ENCODE data around the gene PTPN4. TPM values are rescaled to one million over a fixed set of nuclear protein-coding genes. Genes with fewer than 3 reads are reported as not detected.
"Not testable (repeated sequence)": the region's sequence is repeated elsewhere in the genome, so short reads cannot be mapped to it uniquely, and the experiment has no call there.

Gene PTPN4
- total RNA-seq, 1 experiment from 2014 or later = 34.3 TPM

DNA sequence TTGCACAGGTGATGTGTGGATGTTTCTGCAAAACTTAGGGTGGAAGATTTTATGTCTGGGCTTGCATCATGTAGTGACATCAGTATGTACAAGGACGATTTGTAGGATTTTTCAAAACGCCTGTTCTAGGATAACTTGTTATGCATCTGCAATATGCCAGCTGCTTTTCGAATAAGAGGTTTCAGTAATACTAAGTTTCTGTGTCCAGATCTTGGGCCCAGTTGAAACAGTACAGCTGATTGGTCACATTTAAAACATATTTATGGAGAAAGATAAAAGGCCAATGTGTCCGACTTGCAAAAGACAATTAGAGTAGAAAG lies 1.2 kb downstream of the PTPN4 start:
- DNase-seq (ENCODE audit: extremely low read depth, low read depth) = peak; percentile 31

DNA sequence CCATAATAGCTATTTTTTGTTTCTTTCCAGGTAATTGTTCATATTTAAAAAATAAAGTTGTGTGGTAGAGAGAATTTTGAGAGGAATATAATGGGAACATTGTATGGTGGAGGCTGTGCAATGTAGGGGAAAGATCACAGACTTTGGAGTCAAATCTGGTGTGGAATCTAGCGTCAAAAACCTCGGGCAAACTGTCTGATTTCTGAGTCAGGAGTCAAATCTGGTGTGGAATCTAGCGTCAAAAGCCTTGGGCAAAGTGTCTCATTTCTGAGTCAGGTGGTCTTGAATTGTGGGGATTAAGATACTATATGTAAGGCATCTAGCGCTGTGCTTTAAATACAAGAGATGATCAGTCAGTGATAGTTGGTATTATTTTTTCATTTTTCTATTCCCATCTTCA lies 5.1 kb downstream of the PTPN4 start:
- no peak for DNase-seq (ENCODE audit: extremely low read depth, low read depth)

DNA sequence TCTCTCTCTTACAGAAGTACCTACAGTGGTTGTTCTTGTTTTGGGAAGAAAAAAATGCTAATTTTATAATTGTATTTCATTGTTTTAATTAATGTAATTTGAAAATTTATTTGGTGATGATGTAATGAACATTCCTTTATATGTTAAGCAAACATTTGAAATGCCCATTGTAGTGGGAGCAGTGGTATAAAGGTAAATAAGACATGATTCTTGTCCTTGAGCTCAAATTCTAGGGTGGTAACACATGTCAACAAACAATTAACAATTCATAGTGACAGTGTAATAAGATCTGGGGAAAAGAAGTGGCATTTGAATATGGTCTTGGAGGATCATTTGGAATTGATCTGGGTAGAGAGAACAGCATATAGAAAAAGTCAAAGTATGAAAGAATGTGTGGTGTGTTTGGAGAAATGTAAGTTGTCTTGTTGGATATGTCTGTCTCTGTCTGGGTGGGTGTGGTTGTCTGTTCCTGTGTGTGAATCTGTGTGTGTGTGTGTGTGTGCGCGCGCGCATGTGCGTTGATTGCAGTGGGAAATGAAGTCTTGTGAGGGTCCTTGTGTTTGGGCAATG lies 5.8 kb downstream of the PTPN4 start:
- no peak for DNase-seq (ENCODE audit: extremely low read depth, low read depth)

DNA sequence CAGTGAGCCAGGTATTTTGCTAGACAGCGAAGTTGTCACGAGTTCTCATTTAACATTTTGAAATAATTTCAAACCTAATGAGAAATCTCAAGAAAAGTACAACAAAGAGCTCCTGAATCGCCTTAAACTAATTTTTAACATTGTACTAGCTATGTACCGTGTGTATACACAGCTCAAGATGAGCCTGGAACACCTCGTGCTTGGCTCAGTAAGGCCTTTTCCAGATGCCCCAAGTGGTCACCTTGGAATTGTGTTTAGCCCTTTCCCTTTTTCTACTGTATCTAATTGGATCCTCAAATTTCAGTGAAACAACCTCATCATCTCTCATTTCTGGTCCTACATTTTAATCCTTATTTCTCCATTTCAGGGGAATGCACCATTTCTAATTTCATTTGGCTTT lies 7.2 kb downstream of the PTPN4 start:
- no peak for DNase-seq (ENCODE audit: extremely low read depth, low read depth)

DNA sequence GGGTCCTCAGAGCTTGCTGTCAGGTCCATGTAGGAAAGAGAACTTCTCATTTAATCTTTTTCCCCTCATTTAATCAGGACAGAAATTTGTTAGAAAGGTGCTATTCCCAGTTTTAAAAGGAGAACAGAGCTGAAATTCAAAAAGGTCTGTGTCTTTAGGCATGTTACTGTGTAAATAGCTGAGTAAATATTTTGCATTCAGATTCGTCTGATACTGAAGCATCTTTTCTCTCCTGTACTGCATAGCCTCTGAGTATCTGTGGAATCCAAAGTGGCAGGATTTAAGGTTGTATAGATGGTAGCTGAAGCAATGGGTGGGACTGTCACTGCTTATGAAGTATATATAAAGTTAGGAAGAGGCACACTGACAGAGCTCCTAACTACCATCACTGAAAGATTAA lies 9.0 kb downstream of the PTPN4 start:
- DNase-seq (ENCODE audit: extremely low read depth, low read depth) = no peak

DNA sequence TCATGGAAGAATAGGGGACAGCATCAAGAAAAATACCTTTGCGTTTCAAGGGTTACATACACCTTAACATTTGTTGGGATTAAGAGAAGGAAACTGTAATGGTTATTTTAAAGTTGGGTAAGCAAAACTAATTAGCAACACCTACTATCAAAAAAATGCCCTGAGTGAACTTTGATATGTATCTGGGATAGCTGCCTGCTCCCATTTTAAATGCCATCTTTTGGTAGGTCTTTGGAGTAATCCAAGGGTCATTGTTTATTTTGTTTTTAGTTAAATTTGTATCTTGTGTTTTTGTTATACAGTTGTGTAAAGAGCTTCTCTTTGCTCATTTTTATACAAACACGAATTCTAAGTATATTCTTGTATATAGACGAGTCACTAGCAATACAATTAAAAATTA lies 9.9 kb downstream of the PTPN4 start:
- DNase-seq (ENCODE audit: extremely low read depth, low read depth) = no peak

DNA sequence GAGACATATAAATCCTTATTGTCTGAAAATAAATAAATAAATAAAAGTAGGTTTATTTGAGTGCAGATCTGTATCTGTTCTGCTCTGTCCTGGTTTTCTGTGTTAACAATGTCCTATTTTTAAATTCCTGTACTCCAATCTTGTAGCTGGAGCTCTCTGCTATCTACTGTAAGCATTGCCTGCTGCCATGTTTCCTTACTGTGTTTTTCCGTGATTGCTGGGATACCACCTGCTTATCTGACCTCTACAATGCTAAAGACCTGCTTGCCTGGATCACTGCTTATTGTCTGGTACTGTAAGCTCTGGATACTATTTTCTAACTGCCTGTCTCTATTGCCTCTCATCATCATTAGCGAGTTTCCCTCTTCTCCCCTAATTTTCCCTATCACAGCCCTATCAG lies 11.6 kb downstream of the PTPN4 start:
- DNase-seq (ENCODE audit: extremely low read depth, low read depth) = no peak

DNA sequence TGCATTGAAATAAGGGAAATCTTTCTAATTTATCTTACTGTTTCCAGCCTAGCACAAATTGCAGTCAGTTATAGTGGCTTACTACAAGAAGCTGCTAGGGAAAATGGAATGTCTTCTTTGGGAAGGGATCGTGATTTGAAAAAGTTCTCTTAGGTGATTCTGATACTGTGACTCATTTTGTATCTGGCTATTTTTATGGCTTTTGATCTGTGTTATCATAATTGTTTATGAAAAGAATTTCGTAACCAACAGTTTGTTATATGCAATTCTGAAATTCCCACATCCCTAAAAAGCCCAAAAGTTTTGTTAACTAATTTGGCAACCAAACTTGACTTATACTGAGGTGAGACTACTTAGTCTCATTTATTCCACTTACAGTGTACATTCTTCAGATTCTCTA lies 12.4 kb downstream of the PTPN4 start:
- no peak for DNase-seq (ENCODE audit: extremely low read depth, low read depth)

DNA sequence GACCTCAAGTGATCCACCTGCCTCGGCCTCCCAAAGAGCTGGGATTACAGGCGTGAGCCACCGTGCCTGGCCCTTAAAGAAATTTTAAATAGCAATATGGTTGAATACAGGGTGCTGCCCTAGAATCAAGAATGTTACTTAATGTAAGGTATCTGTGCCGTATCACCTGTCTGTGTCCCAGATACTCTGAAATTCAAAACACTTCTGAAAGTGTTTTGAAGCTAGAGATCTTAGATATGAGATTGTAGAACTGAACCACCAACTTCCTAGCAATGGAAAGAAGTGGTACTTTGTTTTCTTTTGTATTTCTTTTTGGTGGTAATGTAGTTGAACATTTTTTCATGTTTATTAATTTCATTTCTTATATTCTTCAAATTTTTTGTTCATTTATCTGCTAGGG lies 13.0 kb downstream of the PTPN4 start:
- no peak for DNase-seq (ENCODE audit: extremely low read depth, low read depth)

DNA sequence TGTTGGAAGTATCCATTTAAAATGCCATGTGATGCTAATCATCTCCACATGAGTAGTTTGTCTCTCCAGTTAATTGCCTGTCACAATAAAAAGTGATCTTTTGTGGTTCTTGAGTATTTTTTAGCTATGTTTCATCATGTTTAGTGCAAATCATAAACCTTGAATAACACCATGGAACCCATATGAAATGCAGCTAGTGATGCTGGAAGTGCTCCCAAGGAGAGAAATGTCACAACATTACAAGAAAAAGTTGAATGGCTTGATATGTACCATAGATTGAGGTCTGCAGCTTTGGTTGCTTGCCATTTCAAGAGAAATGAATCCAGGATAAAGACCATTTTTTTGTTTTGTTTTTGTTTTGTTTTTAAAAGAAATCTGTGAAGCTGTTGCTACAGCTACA lies 14.3 kb downstream of the PTPN4 start:
- no peak for DNase-seq (ENCODE audit: extremely low read depth, low read depth)

DNA sequence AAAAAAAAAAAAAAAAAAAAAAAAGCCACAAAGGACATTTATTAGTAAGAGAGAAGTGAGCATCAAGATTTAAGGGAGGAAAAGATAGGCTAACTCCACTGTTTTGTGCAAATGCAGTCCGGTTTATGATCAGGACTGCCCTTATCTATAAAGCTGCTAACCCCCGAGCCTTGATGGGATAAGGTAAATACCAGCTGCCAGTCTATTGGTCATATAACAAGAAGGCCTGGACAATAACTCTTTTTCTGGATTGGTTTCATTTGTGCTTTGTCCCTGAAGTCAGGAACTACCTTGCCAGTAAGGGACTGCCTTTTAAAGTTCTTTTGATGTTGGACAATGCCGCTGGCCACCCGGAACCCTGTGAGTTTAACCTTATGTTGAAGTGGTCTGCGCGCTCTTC lies 15.4 kb downstream of the PTPN4 start:
- DNase-seq (ENCODE audit: extremely low read depth, low read depth) = no peak

DNA sequence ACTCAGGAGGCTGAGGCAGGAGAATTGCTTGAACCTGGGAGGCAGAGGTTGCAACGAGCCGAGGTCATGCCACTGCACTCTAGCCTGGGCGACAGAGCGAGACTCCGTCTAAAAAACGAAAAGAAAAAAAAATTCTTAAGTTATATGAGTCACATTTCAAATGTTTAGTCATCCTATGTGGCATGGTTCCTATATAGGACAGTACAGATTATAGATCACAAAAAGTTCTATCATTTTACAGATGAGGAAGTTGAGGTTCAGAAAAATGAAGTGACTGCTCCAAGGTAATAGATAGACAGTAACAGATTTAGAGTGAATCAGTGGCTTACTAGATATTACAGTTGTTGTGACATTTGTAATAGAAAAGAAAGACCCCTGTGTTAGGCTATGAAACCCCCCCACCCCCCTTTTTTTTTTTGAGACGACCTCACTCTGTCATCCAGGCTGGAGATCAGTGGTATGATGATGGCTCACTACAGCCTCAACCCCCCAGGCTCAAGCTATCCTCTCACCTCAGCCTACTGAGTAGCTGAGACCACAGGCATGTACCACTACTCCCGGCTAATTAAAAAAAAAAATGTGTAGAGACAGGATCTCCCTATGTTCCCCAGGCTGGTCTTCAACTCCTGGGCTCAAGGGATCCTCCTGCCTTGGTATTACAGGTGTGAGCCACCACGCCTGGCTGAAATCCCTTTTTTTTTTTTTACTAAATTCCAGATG lies 22.7 kb downstream of the PTPN4 start:
- DNase-seq (ENCODE audit: extremely low read depth, low read depth) = no peak

DNA sequence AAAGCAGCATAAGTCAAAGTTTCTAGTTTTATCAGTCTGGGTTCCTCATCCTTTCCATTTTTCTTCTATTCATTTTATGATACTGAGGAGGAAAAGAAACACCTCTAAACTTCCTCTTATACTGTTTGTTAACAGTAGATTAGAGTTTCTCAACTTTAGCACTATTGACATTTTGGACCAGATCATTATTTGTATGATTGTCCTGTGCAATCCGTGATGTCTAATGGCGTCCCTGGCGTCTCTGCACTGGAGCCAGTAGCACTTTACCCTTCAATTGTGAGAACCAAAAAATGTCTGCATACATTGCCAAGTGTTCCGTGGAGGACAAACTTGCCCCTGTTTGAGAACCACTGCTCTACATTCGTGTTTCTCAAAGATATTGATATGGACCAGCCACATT lies 25.2 kb downstream of the PTPN4 start:
- no peak for DNase-seq (ENCODE audit: extremely low read depth, low read depth)

DNA sequence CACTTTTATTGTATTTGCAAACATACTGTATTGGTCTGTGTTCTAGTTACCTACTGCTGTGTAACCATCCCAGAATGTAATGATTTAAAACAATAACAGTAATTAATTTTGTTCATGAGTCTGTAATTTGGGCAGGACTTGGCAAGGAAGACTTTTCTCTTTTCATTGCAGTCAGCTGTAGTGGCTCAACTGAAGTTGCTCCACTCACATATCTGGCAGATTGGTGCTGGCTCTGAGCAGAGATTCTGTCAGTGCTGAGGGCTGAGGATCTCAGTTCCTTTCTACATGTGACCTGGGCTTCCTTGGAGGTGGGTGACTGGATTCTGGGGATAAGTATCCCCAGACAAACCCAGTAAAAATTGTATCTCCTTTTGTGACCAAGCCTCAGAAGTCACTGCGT lies 26.6 kb downstream of the PTPN4 start:
- DNase-seq (ENCODE audit: extremely low read depth, low read depth) = no peak

DNA sequence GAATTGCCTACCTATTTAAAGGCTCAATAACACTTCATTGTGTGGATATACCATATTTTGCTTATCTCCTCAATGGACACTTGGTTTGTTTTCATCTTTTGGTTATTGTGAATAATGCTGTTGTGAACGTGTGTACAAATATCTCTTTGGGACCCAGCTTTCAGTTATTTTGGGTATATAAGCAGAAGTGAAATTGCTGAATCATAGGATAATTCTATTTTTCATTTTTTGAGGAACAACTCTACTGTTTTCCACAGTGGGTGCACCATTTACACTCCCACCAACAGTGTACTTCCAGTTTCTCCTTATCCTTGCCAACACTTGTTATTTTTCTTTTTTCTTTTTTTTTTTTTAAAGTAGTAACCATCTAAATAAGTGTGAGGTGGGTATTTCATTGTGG lies 29.0 kb downstream of the PTPN4 start:
- no peak for DNase-seq (ENCODE audit: extremely low read depth, low read depth)

DNA sequence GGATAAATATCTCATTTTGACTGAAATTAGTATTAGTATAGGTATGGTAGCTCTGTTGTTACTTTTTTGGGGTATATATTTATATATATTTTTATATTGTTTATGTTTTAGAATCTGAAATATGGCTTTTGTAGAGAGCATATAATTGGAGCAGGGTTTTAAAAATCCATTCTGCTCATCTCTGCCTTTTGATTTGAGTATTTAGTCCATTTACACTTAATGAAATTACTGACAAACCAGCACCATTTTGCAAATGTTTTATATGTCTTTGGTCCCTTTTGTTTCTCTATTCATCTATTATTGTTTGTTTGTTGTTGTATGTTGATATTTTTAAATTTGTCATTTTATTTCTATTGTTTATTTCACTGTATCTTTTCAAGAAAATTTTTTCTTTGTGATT lies 30.7 kb downstream of the PTPN4 start:
- no peak for DNase-seq (ENCODE audit: extremely low read depth, low read depth)

DNA sequence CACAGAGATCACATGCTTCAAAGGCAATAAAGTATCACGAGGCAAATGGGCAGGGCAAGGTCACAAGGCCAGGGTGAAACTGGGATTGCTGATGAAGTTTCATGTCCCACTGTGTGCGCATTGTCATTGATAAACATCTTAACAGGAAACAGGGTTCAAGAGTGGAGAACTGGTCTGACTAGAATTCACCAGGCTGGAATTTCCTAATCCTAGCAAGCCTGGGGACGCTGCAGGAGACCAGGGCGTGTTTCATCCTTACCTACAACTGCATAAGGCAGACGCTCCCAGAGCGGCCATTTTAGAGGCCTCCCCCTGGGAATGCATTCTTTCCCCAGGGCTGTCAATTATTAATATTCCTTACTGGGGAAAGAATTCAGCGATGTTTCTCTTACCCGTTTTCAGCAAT lies 33.2 kb downstream of the PTPN4 start:
- DNase-seq (ENCODE audit: extremely low read depth, low read depth) = no peak

DNA sequence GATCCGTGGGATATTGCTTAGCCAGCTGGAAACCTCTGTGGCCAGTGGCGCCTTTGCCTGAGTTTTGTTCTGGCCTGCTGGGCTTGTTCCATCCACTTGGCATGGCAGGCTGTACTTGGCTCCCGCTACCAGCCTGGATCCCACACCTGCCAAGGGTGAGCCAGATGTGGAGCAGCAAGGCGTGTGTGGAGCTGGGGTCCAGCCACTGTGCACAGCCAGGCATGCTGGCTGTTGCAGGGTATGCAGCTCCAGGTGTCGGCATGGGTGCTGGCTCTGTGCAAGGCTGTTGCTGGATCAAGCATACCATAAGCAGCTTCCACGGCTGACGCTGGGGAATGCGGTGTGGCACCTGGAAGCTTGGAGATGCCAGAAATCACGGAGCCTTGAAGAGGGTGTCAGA lies 34.5 kb downstream of the PTPN4 start:
- DNase-seq (ENCODE audit: extremely low read depth, low read depth) = no peak

DNA sequence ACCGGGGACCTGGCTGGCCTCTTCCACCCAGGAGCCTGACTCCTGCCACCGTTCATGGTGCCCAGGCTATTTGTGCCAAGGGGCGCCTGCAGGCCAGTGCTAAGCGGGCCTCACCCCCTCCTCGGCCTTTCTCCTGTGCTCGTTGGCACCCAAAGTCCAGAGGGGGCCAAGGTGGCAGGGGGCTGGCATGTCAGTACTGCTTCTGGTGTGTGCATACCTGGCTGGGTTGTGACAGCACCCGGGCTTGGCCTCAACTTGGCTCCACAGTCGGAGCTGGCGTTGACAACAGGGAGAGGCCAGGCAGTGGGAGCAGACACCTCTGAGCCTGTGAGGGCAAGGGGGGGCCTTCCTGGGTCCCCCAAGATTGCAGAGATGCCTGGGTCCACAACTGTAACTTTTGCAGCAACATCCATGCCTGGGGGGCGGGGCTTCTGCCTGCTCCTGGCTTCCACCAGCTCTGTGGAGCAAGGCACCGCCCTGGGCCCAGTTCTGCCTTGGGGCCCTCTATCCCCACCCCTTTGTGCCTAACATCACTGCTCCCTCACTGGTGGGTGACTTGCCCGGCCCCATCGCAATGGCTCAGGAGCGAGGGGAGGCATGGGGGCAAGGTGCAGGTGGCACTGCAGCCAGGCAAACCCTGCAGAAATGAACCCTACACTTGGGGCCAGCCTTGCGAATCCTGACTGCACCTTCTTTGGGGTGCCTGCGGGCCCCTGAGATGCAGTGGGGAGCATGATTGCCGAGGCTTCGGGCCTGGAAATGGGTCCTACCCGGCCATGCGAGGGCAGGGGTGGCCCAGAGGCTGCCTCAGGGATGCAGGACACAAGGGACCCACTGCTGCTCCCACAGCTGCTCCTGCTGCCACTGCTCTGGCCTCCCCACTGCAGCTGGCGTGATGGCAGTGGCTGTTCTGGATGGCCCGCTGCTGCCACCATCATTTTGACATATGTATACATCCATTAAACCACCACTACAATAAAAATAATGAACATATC lies 35.9 kb downstream of the PTPN4 start:
- no peak for DNase-seq (ENCODE audit: extremely low read depth, low read depth)

DNA sequence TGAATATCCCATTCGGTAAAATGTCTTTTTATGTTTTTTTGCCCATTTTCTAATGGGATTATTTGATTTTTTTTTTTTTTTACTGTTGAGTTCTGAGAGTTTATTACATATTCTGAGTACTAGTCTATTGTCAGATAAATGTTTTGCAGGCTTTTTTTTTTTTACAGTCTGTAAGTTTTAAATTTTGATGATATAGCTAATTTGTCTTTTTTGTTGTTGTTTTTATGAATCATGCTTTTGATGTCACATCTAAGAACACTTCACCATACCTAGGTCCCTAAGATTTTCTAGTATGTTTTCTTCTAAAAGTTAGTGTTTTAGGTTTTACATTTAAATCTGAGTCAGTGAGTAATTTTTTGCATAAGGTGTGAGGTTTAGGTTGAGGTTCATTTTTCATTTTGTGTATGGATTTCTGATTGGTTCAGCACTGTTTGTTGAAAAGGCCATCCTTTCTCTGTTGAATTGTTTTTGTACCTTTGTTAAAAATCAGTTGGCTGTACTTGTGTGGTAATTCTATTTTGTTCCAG lies 40.7 kb downstream of the PTPN4 start:
- no peak for DNase-seq (ENCODE audit: extremely low read depth, low read depth)

DNA sequence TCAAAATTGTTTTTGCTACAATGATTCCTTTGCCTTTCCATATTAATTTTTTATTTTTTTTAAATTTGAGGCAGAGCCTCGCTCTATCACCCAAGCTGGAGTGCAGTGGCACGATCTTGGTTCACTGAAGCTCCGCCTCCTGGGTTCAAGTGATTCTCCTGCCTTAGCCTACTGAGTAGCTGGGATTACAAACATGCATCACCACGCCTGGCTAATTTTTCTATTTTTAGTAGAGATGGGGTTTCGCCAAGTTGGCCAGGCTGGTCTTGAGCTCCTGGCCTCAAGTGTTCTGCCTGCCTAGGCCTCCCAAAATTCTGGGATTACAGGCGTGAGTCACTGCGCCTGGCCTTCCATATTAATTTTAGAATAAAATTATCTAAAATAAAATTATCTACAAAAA lies 41.3 kb downstream of the PTPN4 start:
- DNase-seq (ENCODE audit: extremely low read depth, low read depth) = no peak

DNA sequence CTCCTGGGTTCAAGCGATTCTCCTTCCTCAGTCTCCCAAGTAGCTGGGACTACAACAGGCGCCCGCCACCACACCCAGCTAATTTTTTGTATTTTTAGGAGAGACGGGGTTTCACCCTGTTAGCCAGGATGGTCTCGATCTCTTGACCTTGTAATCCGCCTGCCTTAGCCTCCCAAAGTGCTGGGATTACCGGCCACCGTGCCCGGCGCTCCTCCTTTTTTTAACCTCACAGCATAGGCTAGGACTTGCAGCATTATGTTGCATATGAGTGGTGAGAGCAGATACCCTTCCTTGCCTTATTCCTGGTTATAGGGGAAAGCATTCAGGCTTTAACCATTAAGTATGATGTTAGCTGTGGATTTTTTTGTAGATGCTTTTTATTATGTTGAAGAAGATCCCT lies 42.3 kb downstream of the PTPN4 start:
- DNase-seq (ENCODE audit: extremely low read depth, low read depth) = not testable (repeated sequence)

All from NCI-H460 (cell line).